Central memory CD8-positive, alpha-beta T cell (primary cell): Measurements from ENCODE around the gene SERP2.
"Not testable (repeated sequence)": the region's sequence is repeated elsewhere in the genome, so short reads cannot be mapped to it uniquely, and the experiment has no call there.

ENCODE experiments used
- ATAC-seq: fragments of 150-1000 bp; cut with Tn5 transposase; replicated peaks from 2 replicates; pipeline ENCODE4 v1.10.0; 2022; ENCODE audit warnings: mild to moderate bottlenecking, moderate FRiP score, moderate number of reproducible peaks; ENCODE audit not compliant: poor library complexity, severe bottlenecking; ENCODE audit errors: extremely low read depth
- DNase-seq, 2 donors: peaks; one replicate each; pipeline ENCODE4 v3.0.0; 2021; ENCODE audit warnings: low spot score in 2 of 2
- H3K27ac Mint-ChIP-seq: one replicate; pipeline ENCODE4 v1.8.0; 2022; ENCODE audit warnings: low read depth, mild to moderate bottlenecking, moderate library complexity, mixed read lengths
- H3K27me3 Mint-ChIP-seq: one replicate; pipeline ENCODE4 v1.8.0; 2022; ENCODE audit warnings: mixed read lengths
- H3K36me3 Mint-ChIP-seq: one replicate; pipeline ENCODE4 v1.8.0; 2022; ENCODE audit warnings: mild to moderate bottlenecking, moderate library complexity, mixed read lengths; ENCODE audit not compliant: insufficient read depth
- H3K4me1 Mint-ChIP-seq: one replicate; pipeline ENCODE4 v1.8.0; 2022; ENCODE audit warnings: mixed read lengths
- H3K4me3 Mint-ChIP-seq: one replicate; pipeline ENCODE4 v1.8.0; 2022; ENCODE audit warnings: mild to moderate bottlenecking, moderate library complexity, mixed read lengths
- H3K9me3 Mint-ChIP-seq: one replicate; pipeline ENCODE4 v1.8.0; 2022; ENCODE audit warnings: mixed read lengths

SERP2 gene

GRCh38 chr13:44373601-44374347 lies at the start of gene SERP2:
TSS of gene SERP2 (plus strand) at chr13:44373824. CDS start at chr13:44374026, 202 bp downstream.
- H3K4me3 Mint-ChIP-seq, result peak within 1 kb of the TSS; percentile 39
- no peak for ATAC-seq
- peaks cover 48% of the 10 kb centered on the region for H3K27me3 Mint-ChIP-seq
- H3K36me3 Mint-ChIP-seq, result peaks cover 2% of the 10 kb centered on the region
- no peaks in the 10 kb centered on the region for H3K9me3 Mint-ChIP-seq
- H3K4me1 Mint-ChIP-seq, result no peaks in the 10 kb centered on the region
- no peak for DNase-seq
- H3K27ac Mint-ChIP-seq, result no peak within 1 kb of the TSS

- Mint-ChIP-seq H3K36me3 (no peaks in the 10 kb centered on the region), H3K27ac (no peak overlapping the region), H3K27me3 (peaks cover 9% of the 10 kb centered on the region), H3K4me1 (no peaks in the 10 kb centered on the region), H3K4me3 (no peak overlapping the region), H3K9me3 (peaks cover 4% of the 10 kb centered on the region)
- ATAC-seq (no peak), DNase-seq (no peak)
These were observed 46.7 kb upstream of the SERP2 start for GRCh38 chr13:44326961-44327360.

DNA sequence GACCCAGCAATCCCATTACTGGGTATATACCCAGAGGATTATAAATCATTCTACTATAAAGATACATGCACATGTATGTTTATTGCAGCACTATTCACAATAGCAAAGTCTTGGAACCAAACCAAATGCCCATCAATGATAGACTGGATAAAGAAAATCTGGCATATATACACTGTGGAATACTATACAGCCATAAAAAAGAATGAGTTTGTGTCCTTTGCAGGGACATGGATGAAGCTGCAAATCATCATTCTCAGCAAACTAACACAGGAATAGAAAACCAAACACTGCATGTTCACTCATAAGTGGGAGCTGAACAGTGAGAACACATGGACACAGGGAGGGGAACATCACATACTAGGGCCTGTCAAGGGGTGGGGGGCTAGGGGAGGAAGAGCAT lies 44.6 kb upstream of the SERP2 start:
- ATAC-seq, H3K36me3 Mint-ChIP-seq, H3K9me3 Mint-ChIP-seq, DNase-seq, H3K4me1 Mint-ChIP-seq, H3K4me3 Mint-ChIP-seq, H3K27ac Mint-ChIP-seq: not testable (repeated sequence)
- H3K27me3 Mint-ChIP-seq, result peaks cover 21% of the 10 kb centered on the region

GRCh38 chr13:44329909-44330545 lies 43.6 kb upstream of the SERP2 start:
- H3K4me3 Mint-ChIP-seq, result no peak overlapping the region
- no peak overlapping the region for H3K27ac Mint-ChIP-seq
- H3K36me3 Mint-ChIP-seq, result no peaks in the 10 kb centered on the region
- no peak for DNase-seq
- no peaks in the 10 kb centered on the region for H3K4me1 Mint-ChIP-seq
- peaks cover 21% of the 10 kb centered on the region for H3K27me3 Mint-ChIP-seq
- peaks cover 4% of the 10 kb centered on the region for H3K9me3 Mint-ChIP-seq
- ATAC-seq, result no peak

DNA sequence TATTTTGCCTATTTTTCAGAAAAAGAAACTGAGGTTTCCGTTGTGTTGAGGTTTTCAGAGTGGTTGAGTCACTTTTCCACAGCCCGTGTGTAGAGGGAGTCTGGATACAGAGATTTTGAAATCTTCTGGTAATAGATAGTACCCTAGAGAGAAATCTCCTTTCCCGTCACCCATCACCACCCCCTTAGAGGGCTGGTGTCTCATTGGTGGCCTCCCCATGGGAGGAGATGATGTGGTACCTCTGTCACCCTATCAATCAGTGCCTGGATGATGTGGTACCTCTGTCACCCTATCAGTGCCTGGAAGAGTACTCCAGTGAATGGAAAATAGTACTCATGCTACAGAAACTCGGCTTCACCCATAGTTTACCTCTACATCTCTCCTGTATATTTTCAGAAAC lies 42.2 kb upstream of the SERP2 start:
- DNase-seq, result no peak
- H3K27me3 Mint-ChIP-seq, result peaks cover 21% of the 10 kb centered on the region
- no peak for ATAC-seq
- H3K4me1 Mint-ChIP-seq, result no peaks in the 10 kb centered on the region
- no peak overlapping the region for H3K27ac Mint-ChIP-seq
- H3K36me3 Mint-ChIP-seq, result no peaks in the 10 kb centered on the region
- no peak overlapping the region for H3K4me3 Mint-ChIP-seq
- peaks cover 4% of the 10 kb centered on the region for H3K9me3 Mint-ChIP-seq

DNA sequence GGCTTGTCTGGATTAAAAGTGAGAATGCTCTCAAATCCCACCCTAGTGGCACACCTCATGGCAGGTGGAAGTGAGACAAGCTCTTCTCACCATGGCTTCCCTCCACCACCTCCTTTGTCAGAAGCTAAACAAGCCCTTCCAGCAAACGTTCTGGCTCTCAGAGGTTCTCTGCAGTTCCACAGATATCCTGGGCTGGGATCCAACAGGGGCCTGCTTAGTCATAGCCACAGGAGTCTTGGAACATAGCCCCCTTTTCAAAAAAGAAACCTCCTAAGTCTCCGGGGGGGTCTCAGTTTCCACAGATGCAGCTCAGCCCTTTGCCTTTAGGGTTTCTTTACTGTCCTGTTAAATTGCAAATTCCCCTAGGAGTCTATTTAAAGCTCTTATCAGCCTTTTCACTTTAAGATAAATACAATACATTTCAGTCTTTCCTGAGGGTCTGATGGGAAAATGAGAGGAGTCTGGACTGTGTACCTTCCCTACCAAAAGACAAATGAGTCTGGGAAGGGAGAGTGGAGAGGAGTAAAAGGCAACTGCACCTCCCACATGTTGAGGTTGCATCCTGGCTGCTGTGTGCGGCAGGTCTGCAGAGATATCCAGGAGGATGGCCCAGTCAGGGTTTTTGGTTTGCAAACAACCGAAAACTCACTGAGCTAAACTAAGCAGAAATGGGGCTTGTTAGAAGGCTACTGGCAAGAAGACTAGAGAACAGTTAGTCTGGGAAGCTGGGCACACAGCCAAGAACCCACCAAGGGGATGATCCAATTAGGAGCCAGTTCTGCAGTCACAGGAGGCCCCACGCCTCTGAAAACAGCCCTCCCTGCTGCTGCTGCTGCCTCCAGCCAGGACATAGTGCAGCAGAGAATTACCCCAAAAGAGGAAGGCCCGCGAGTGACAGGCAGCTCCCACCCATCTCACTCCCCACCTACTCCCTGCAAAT lies 41.4 kb upstream of the SERP2 start:
- no peaks in the 10 kb centered on the region for H3K4me1 Mint-ChIP-seq
- H3K27me3 Mint-ChIP-seq, result peaks cover 16% of the 10 kb centered on the region
- no peak overlapping the region for H3K27ac Mint-ChIP-seq
- ATAC-seq (no peak), DNase-seq (no peak)
- peaks cover 3% of the 10 kb centered on the region for H3K9me3 Mint-ChIP-seq
- H3K36me3 Mint-ChIP-seq, result no peaks in the 10 kb centered on the region
- no peak overlapping the region for H3K4me3 Mint-ChIP-seq

GRCh38 chr13:44333950-44334655 lies 39.5 kb upstream of the SERP2 start:
- H3K9me3 Mint-ChIP-seq, result no peaks in the 10 kb centered on the region
- ATAC-seq (no peak), DNase-seq (no peak)
- H3K27me3 Mint-ChIP-seq, result peaks cover 12% of the 10 kb centered on the region
- H3K27ac Mint-ChIP-seq, result no peak overlapping the region
- H3K4me3 Mint-ChIP-seq, result no peak overlapping the region
- no peaks in the 10 kb centered on the region for H3K4me1 Mint-ChIP-seq
- no peaks in the 10 kb centered on the region for H3K36me3 Mint-ChIP-seq

DNA sequence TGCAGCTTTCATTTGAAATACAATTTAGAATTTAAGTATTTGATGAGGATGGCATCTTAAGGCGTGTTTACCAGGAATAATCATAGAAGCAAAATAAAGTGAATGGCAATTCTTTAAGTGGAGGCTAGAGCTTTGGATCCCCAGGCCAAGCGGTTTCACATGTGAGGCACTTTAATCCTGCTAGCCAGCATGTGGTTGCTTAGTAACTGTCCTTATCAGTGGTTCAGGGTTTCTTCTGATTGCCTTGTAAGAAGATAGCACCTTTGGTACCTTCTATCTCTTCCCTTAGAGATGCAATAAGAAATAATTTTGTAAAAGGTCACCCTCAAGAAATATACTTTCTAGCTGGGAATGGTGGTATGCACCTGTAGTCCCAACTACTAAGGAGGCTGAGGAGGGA lies 38.9 kb upstream of the SERP2 start:
- Mint-ChIP-seq H3K4me3 (no peak overlapping the region), H3K27ac (no peak overlapping the region), H3K9me3 (no peaks in the 10 kb centered on the region), H3K36me3 (no peaks in the 10 kb centered on the region), H3K27me3 (peaks cover 12% of the 10 kb centered on the region), H3K4me1 (no peaks in the 10 kb centered on the region)
- ATAC-seq (no peak), DNase-seq (no peak)

DNA sequence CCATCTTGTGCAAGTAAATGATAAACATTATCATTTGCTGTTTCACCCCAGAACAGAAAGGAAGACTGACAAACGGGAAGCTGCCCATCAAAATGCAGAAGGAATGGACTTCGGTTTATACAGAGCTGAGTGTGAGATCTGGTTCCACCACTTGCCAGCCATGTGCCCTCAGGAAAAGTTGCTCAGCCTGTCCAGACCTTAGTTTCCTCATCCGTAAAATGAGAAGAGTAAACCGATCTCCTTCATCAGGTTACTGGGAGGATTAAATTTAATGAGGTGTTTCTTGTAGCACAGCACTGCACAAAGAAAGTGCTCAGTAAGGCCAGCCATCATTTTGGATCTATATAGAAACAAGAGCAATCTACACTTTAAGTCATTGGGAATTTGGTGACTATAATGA lies 36.7 kb upstream of the SERP2 start:
- no peaks in the 10 kb centered on the region for H3K36me3 Mint-ChIP-seq
- H3K9me3 Mint-ChIP-seq, result no peaks in the 10 kb centered on the region
- no peak for DNase-seq
- peaks cover 12% of the 10 kb centered on the region for H3K27me3 Mint-ChIP-seq
- no peaks in the 10 kb centered on the region for H3K4me1 Mint-ChIP-seq
- no peak overlapping the region for H3K4me3 Mint-ChIP-seq
- H3K27ac Mint-ChIP-seq, result no peak overlapping the region
- no peak for ATAC-seq

DNA sequence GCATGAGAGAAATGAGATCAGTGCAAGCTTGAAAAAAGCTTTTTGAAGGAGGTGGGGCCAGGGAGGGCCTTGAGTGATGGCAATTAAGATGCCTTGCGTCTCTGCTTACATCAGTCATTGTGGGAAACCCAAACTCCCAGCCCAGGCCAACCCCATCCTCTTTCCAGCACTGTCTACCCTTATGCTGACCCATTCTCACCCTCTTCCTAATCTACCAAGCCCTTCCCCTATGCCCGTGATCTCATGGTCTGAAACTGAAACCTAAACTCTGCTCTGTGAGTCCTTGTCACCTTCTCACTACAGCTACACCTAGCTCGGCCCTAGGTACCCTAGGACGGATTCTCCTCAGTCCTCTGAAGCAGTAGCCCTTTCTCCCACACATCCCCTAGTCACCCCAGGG lies 36.0 kb upstream of the SERP2 start:
- ATAC-seq (no peak), DNase-seq (no peak)
- Mint-ChIP-seq H3K36me3 (no peaks in the 10 kb centered on the region), H3K4me1 (no peaks in the 10 kb centered on the region), H3K27ac (no peak overlapping the region), H3K9me3 (no peaks in the 10 kb centered on the region), H3K27me3 (peaks cover 6% of the 10 kb centered on the region), H3K4me3 (no peak overlapping the region)

- no peak overlapping the region for H3K4me3 Mint-ChIP-seq
- no peaks in the 10 kb centered on the region for H3K36me3 Mint-ChIP-seq
- no peak overlapping the region for H3K27ac Mint-ChIP-seq
- H3K4me1 Mint-ChIP-seq, result no peaks in the 10 kb centered on the region
- ATAC-seq (no peak), DNase-seq (no peak)
- H3K9me3 Mint-ChIP-seq, result no peaks in the 10 kb centered on the region
- H3K27me3 Mint-ChIP-seq, result peaks cover 6% of the 10 kb centered on the region
These were observed 33.1 kb upstream of the SERP2 start for GRCh38 chr13:44340508-44340907.

DNA sequence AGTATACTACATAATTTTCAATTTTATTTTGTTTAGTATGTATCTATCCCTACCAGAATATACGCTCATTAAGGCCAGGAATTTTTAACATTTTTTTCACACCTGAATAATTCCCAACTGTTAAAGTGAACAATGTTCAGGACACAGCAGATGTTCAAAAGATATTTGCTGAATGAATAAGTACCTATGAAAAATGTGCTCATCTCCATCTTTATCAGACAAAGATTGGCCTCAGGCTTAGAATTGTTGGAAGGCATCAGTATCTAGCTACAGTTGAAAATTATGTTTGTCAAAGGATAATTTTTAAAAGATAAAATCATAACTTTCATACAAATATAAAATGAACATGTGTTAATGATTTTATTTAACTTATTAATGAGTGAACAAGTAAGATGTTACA lies 30.9 kb upstream of the SERP2 start:
- Mint-ChIP-seq H3K36me3 (no peaks in the 10 kb centered on the region), H3K9me3 (no peaks in the 10 kb centered on the region), H3K4me3 (no peak overlapping the region), H3K27me3 (peaks cover 13% of the 10 kb centered on the region), H3K4me1 (no peaks in the 10 kb centered on the region), H3K27ac (no peak overlapping the region)
- ATAC-seq, result no peak
- no peak for DNase-seq
